H1 (cell line): ENCODE results near the gene WDR77. TPM values are rescaled to one million over a fixed set of nuclear protein-coding genes. Genes with fewer than 3 reads are reported as not detected.

Source experiments
- polyA plus RNA-seq, 7 experiments: library from polyadenylated mRNA; depleted of rRNA in 3 of 7; stranded (reverse) in 5 of 7; unstranded in 2 of 7; fragments of >200 nt in 5 of 7; fragments of 200-250 nt in 2 of 7; gene quantifications; 1 replicate in 5 of 7; 2 replicates in 1 of 7; 4 replicates in 1 of 7; pipeline versions ENCODE4 v1.2.1 to v1.2.3, GENCODE V29; 2011 to 2013; ENCODE audit warnings: missing spikeins in 2 of 7, mixed read lengths in 2 of 7
- total RNA-seq: library from RNA; stranded (reverse); fragmentation: NEBNext Ultra II Directional; extraction: Animal tissue kit (Norgen Biotek cat#: 25700); gene quantifications from 2 replicates; pipeline ENCODE4 v1.2.1, GENCODE V29; 2021
- TF ChIP-seq, protein P1 (sequence below): IDR thresholded peaks from 2 replicates; pipeline ENCODE4 v1.6.1; 2012; ENCODE audit warnings: low read length, inconsistent platforms

Gene WDR77
- total and polyA plus RNA-seq, 2 of the 8 experiments (the other 6 are each of a cell fraction or from before 2014, with no cell fraction given) = 66.0 to 156 TPM

DNA sequence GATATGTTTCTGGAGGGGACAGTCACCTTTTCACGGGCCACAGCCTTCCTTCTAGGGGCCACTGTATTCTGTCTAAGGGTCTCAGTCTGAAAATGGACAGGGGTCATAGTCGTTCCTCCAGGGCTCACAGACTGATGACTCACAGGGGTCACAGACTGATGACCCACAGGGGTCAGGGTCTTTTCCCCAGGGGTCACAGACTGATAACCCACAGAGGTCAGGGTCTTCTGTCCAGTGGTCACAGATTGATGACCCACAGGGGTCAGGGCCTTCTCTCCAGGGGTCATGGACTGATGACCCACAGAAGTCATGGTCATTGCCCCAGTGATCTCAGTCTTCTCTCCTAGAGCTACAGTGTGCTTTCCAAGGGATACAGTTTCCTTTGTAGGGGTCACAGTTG is 34.3 kb downstream of the WDR77 start (continued):
- TF ChIP-seq, protein P1, sequence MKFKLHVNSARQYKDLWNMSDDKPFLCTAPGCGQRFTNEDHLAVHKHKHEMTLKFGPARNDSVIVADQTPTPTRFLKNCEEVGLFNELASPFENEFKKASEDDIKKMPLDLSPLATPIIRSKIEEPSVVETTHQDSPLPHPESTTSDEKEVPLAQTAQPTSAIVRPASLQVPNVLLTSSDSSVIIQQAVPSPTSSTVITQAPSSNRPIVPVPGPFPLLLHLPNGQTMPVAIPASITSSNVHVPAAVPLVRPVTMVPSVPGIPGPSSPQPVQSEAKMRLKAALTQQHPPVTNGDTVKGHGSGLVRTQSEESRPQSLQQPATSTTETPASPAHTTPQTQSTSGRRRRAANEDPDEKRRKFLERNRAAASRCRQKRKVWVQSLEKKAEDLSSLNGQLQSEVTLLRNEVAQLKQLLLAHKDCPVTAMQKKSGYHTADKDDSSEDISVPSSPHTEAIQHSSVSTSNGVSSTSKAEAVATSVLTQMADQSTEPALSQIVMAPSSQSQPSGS = no peak
